ENCODE results near the gene LINC00305.

The LINC00305 gene

GRCh38 chr18:64116571-64117175 lies 32.2 kb downstream of the LINC00305 start:
- no peak overlapping the region for H3K27ac ChIP-seq

GRCh38 chr18:64115881-64116280 lies 33.0 kb downstream of the LINC00305 start:
- no peak overlapping the region for H3K27ac ChIP-seq
- TF ChIP-seq CTCF (IDR thresholded peaks at IDR 0.05): no peak
- TF ChIP-seq ZFX (IDR thresholded peaks at IDR 0.05; ENCODE audit: borderline replicate concordance): no peak

More at GRCh38 chr18:64116571-64117175, 32.2 kb downstream of the LINC00305 start:
- TF ChIP-seq CTCF (IDR thresholded peaks at IDR 0.05) (no peak), ZFX (IDR thresholded peaks at IDR 0.05; ENCODE audit: borderline replicate concordance) (no peak)

GRCh38 chr18:64111950-64112349 lies 36.9 kb downstream of the LINC00305 start:
- TF ChIP-seq ZFX (IDR thresholded peaks at IDR 0.05; ENCODE audit: borderline replicate concordance) (no peak), CTCF (IDR thresholded peaks at IDR 0.05) (no peak)
- H3K27ac ChIP-seq: no peak overlapping the region

GRCh38 chr18:64110692-64111480 lies 38.0 kb downstream of the LINC00305 start:
- TF ChIP-seq ZFX (IDR thresholded peaks at IDR 0.05; ENCODE audit: borderline replicate concordance): no peak
- no peak for TF ChIP-seq CTCF (IDR thresholded peaks at IDR 0.05)
- no peak overlapping the region for H3K27ac ChIP-seq

GRCh38 chr18:64103986-64104385 lies 44.9 kb downstream of the LINC00305 start:
- TF ChIP-seq CTCF (IDR thresholded peaks at IDR 0.05) (no peak), ZFX (IDR thresholded peaks at IDR 0.05; ENCODE audit: borderline replicate concordance) (no peak)
- no peak overlapping the region for H3K27ac ChIP-seq

- H3K27ac ChIP-seq: no peak overlapping the region
- TF ChIP-seq ZFX (IDR thresholded peaks at IDR 0.05; ENCODE audit: borderline replicate concordance) (no peak), CTCF (IDR thresholded peaks at IDR 0.05) (no peak)
Measured at GRCh38 chr18:64100116-64100922, 48.6 kb downstream of the LINC00305 start.
